ENCODE results near the gene TTC34.
"Not testable (repeated sequence)": the region's sequence is repeated elsewhere in the genome, so short reads cannot be mapped to it uniquely, and the experiment has no call there.

TTC34 gene

DNA sequence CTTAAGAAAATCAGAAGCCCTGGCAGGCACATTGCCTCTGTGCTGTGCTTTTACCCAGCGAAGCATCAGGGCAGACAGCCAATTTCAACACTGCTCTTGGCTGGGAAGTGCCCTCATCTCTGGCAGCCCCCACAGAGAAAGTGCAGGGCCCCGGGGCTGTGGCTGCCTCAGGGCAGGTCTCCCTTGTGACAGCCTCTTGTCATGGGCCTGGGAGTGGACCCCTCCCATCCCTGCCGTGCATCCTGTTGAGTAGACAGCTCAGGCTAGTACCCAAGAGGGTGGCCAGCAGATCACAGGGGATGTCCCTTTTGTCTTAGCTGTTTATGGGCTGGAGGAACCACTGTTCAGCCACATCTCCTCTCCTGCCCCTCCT, 23.3 kb downstream of the TTC34 start:
- no peak for DNase-seq (ENCODE audit: low read depth, low spot score)

- no peak for DNase-seq (ENCODE audit: low read depth, low spot score)
Measured at GRCh38 chr1:2777424-2778219, 23.9 kb downstream of the TTC34 start.

GRCh38 chr1:2775333-2775732, 26.2 kb downstream of the TTC34 start:
- DNase-seq (ENCODE audit: low read depth, low spot score) = not testable (repeated sequence)

GRCh38 chr1:2768052-2768451, 33.4 kb downstream of the TTC34 start:
- DNase-seq (ENCODE audit: low read depth, low spot score) = not testable (repeated sequence)

GRCh38 chr1:2759433-2759832, 42.1 kb downstream of the TTC34 start:
- not testable (repeated sequence) for DNase-seq (ENCODE audit: low read depth, low spot score)

DNA sequence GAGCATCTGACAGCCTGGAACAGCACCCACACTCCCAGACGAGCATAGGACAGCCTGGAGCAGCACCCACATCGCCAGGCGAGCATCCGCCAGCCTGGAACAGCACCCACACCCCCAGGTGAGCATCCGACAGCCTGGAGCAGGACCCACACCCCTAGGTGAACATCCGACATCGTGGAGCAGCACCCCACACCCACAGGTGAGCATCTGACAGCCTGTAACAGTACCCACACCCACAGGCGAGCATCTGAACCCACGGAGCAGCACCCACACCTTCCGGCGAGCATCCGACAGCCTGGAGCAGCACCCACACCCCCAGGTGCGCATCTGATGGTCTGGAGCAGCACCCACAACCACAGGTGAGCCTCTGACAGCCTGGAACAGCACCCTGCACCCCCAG, 44.0 kb downstream of the TTC34 start:
- DNase-seq (ENCODE audit: low read depth, low spot score) = not testable (repeated sequence)

DNA sequence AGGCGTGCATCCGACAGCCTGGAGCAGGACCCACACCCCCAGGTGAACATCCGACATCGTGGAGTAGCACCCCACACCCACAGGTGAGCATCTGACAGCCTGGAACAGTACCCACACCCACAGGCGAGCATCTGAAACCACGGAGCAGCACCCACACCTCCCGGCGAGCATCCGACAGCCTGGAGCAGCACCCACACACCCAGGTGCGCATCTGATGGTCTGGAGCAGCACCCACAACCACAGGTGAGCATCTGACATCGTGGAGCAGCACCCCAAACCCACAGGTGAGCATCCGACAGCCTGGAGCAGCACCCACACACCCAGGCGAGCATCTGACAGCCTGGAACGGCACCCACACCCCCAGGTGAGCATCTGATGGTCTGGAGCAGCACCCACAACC, 46.1 kb downstream of the TTC34 start:
- DNase-seq (ENCODE audit: low read depth, low spot score) = not testable (repeated sequence)

DNA sequence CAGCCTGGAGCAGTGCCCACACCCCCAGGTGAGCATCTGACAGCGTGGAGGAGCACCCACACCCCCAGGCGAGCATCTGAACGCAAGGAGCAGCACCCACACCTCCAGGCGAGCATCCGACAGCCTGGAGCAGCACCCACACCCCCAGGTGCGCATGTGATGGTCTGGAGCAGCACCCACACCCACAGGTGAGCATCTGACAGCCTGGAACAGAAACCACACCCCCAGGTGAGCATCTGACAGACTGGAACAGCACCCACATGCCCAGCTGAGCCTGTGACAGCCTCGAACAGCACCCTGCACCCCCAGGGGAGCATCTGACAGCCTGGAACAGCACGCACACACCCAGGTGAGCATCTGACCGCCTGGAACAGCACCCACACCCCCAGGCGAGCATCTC, 46.9 kb downstream of the TTC34 start:
- not testable (repeated sequence) for DNase-seq (ENCODE audit: low read depth, low spot score)

DNA sequence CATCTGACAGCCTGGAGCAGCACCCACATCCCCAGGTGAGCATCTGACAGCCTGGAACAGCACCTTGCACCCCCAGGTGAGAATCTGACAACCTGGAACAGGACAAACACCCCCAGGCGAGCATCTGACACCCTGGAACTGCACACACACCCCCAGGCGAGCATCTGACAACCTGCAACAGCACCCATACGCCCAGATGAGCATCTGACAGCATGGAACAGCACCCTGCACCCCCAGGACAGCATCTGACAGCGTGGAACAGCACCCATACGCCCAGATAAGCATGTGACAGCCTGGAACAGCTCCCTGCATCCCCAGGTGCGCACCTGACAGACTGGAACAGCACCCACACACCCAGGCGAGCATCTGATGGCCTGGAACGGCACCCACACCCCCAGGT, 49.0 kb downstream of the TTC34 start:
- DNase-seq (ENCODE audit: low read depth, low spot score) = not testable (repeated sequence)

- not testable (repeated sequence) for DNase-seq (ENCODE audit: low read depth, low spot score)
Measured at GRCh38 chr1:2751866-2752265, 49.6 kb downstream of the TTC34 start.

DNA sequence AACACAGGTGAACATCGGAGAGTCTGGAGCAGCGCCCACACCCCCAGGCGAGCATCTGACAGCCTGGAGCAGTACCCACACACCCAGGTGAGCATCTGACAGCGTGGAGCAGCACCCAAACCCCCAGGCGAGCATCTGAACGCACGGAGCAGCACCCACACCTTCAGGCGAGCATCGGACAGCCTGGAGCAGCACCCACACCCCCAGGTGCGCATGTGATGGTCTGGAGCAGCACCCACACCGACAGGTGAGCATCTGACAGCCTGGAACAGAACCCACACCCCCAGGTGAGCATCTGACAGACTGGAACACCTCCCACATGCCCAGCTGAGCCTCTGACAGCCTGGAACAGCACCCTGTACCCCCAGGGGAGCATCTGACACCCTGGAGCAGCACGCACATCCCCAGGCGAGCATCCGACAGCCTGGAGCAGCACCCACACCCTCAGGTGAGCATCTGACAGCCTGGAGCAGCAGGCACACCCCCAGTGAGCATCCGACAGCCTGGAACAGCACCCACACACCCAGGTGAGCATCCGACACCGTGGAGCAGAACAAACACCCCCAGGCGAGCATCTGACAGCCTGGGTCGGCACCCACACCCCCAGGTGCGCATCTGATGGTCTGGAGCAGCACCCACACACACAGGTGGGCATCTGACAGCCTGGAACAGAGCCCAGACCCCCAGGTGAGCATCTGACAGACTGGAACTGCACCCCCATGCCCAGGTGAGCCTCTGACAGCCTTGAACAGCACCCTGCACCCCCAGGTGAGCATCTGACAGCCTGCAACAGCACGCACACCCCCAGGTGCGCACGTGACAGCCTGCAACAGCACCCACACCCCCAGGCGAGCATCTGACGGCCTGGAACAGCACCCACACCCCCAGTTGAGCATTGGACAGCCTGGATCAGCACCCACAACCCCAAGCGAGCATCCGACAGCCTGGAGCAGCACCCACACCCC, 50.4 kb downstream of the TTC34 start:
- DNase-seq (ENCODE audit: low read depth, low spot score) = not testable (repeated sequence)

- DNase-seq (ENCODE audit: low read depth, low spot score) = not testable (repeated sequence)
Measured at GRCh38 chr1:2750041-2750680, 51.3 kb downstream of the TTC34 start.

DNA sequence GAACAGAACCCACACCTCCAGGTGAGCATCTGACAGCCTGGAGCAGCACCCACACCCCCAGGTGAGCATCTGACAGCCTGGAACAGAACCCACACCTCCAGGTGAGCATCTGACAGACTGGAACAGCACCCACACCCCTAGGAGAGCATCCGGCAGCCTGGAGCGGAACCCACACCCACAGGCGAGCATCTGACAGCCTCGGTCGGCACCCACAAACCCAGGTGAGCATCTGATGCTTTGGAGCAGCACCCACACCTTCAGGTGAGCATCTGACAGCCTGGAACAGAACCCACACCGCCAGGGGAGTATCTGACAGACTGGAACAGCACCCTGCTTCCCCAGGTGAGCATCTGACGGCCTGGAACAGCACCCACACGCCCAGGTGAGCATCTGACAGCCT, 52.9 kb downstream of the TTC34 start:
- DNase-seq (ENCODE audit: low read depth, low spot score) = not testable (repeated sequence)

GRCh38 chr1:2694796-2695195, 106.7 kb downstream of the TTC34 start:
- DNase-seq (ENCODE audit: low read depth, low spot score) = not testable (repeated sequence)

- not testable (repeated sequence) for DNase-seq (ENCODE audit: low read depth, low spot score)
Measured at GRCh38 chr1:2690180-2690579, 111.3 kb downstream of the TTC34 start.

- not testable (repeated sequence) for DNase-seq (ENCODE audit: low read depth, low spot score)
Measured at GRCh38 chr1:2688336-2688665, 113.2 kb downstream of the TTC34 start.

DNA sequence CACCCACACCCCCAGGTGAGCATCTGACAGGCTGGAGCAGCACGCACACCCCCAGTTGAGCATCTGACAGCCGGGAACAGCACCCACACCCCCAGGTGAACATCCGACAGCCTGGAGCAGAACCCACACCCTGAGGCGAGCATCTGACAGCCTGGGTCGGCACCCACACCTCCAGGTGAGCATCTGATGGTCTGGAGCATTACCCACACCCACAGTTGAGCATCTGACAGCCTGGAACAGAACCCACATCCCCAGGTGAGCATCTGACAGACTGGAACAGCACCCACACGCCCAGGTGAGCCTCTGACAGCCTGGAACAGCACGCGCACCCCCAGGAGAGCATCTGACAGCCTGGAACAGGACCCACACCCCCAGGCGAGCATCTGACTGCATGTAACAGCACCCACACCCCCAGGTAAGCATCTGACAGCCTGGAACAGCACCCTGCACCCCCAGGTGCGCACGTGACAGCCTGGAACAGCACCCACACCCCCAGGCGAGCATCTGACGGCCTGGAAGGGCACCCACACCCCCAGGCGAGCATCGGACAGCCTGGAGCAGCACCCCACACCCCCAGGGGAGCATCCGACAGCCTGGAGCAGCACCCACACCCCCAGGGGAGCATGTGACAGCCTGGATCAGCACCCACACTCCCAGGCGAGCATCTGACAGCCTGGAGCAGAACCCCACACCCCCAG, 113.7 kb downstream of the TTC34 start:
- not testable (repeated sequence) for DNase-seq (ENCODE audit: low read depth, low spot score)

GRCh38 chr1:2687174-2687591, 114.3 kb downstream of the TTC34 start:
- DNase-seq (ENCODE audit: low read depth, low spot score) = not testable (repeated sequence)

DNA sequence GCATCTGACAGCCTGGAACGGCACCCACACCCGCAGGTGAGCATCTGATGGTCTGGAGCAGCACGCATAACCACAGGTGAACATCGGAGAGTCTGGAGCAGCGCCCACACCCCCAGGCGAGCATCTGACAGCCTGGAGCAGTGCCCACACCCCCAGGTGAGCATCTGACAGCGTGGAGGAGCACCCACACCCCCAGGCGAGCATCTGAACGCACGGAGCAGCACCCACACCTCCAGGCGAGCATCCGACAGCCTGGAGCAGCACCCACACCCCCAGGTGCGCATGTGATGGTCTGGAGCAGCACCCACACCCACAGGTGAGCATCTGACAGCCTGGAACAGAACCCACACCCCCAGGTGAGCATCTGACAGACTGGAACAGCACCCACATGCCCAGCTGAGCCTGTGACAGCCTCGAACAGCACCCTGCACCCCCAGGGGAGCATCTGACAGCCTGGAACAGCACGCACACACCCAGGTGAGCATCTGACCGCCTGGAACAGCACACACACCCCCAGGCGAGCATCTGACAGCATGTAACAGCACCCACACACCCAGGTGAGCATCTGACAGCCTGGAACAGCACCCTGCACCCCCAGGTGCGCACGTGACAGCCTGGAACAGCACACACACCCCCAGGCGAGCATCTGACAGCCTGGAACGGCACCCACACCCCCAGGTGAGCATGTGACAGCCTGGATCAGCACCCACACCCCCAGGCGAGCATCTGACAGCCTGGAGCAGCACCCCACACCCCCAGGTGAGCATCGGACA, 115.2 kb downstream of the TTC34 start:
- DNase-seq (ENCODE audit: low read depth, low spot score) = not testable (repeated sequence)

GRCh38 chr1:2685671-2686070, 115.8 kb downstream of the TTC34 start:
- not testable (repeated sequence) for DNase-seq (ENCODE audit: low read depth, low spot score)

DNA sequence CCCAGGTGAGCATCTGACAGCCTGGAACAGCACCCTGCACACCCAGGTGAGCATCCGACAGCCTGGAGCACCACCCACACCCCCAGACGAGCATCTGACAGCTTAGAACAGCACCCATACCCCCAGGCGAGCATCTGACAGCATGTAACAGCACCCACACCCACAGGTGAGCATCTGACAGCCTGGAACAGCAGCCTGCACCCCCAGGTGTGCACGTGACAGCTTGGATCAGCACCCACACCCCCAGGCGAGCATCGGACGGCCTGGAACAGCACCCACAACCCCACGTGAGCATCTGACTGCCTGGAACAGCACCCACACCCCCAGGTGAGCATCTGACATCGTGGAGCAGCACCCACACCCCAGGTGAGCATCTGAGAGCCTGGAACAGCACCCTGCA, 116.6 kb downstream of the TTC34 start:
- DNase-seq (ENCODE audit: low read depth, low spot score) = not testable (repeated sequence)

Data from activated CD4-positive, CD25-positive, alpha-beta regulatory T cell treated with anti-CD3 and anti-CD28 coated beads, Interleukin-2, amount 50 U/mL, for 16 hours (primary cell).